Panc1 (cell line): ENCODE data around the gene SLC4A5.

Source experiments
- POLR2AphosphoS5 ChIP-seq: IDR thresholded peaks from 2 replicates; pipeline ENCODE4 v1.6.1; 2012; ENCODE audit warnings: mild to moderate bottlenecking, low read depth, low read length, moderate library complexity
- TCF7L2 ChIP-seq: IDR thresholded peaks from 2 replicates; pipeline ENCODE4 v1.6.1; 2011; ENCODE audit warnings: mild to moderate bottlenecking, low read depth, low read length, inconsistent platforms
- TF ChIP-seq, protein P1 (sequence below): fragments of 450-650 bp; IDR thresholded peaks from 2 replicates; pipeline ENCODE4 v1.5.1; 2017; ENCODE audit warnings: mild to moderate bottlenecking

DNA sequence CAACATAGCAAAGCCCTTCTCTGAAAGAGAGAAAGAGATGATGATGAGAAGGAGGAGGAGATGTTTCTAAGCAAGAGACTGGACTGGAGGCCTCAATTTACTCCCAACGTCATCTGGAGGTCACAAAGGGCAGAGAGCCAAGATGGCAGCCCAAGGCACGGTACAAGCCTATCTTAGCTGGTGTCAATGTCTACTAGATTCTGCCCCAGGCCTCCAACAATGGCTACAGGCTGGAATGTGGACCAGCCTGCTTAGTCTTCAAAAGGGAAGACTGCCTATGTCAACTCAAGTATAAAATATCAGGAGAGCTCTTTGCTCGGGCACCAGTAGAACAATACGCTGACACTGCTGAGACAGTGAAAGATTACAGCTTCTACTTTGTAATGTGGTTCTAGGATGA, 6.7 kb upstream of the SLC4A5 start:
- TF ChIP-seq, protein P1, sequence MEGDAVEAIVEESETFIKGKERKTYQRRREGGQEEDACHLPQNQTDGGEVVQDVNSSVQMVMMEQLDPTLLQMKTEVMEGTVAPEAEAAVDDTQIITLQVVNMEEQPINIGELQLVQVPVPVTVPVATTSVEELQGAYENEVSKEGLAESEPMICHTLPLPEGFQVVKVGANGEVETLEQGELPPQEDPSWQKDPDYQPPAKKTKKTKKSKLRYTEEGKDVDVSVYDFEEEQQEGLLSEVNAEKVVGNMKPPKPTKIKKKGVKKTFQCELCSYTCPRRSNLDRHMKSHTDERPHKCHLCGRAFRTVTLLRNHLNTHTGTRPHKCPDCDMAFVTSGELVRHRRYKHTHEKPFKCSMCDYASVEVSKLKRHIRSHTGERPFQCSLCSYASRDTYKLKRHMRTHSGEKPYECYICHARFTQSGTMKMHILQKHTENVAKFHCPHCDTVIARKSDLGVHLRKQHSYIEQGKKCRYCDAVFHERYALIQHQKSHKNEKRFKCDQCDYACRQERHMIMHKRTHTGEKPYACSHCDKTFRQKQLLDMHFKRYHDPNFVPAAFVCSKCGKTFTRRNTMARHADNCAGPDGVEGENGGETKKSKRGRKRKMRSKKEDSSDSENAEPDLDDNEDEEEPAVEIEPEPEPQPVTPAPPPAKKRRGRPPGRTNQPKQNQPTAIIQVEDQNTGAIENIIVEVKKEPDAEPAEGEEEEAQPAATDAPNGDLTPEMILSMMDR: no peak
- TF ChIP-seq TCF7L2 (no peak), POLR2AphosphoS5 (no peak)
